ENCODE data around the gene MRPL50. TPM values are rescaled to one million over a fixed set of nuclear protein-coding genes. Genes with fewer than 3 reads are reported as not detected.

The MRPL50 gene
- total RNA-seq, result 10.9 and 13.7 TPM in 2 replicates

GRCh38 chr9:101398068-101398929 is at the start of gene MRPL50, which contains the start of gene ZNF189:
MRPL50 (minus strand) TSS chr9:101398618; CDS start chr9:101398592, 26 bp downstream.
ZNF189 (plus strand) TSS chr9:101398851; CDS start chr9:101399157, 306 bp downstream.

GRCh38 chr9:101435601-101436079 is 37.2 kb upstream of the MRPL50 start, which contains the start of gene ALDOB:
ALDOB (minus strand) TSS chr9:101435774; CDS start chr9:101430887, 4,887 bp downstream.

GRCh38 chr9:101384873-101385536 is 13.4 kb downstream of the MRPL50 start, which contains the start of gene BAAT:
BAAT (minus strand) TSS chr9:101385006; CDS start chr9:101371404, 13,602 bp downstream.

Other genes with a start within 250 kb of the MRPL50 start
- not detected in 2 replicates for gene BAAT, start 13.6 kb downstream of the MRPL50 start, total RNA-seq
- 17.4 and 24.4 TPM in 2 replicates for gene ZNF189, start 233 bp upstream of the MRPL50 start, total RNA-seq
- not detected in 2 replicates for gene ALDOB, start 37.2 kb upstream of the MRPL50 start, total RNA-seq
- 30.4 and 38.5 TPM in 2 replicates for gene RNF20, start 135.2 kb upstream of the MRPL50 start, total RNA-seq
- not detected in 2 replicates for gene PPP3R2, start 196.4 kb upstream of the MRPL50 start, total RNA-seq